Daoy (cell line): ENCODE measurements around the gene NCR3LG1. TPM values are rescaled to one million over a fixed set of nuclear protein-coding genes. Genes with fewer than 3 reads are reported as not detected.

Experiments
- DNase-seq: peaks from one replicate; pipeline ENCODE4 v3.0.0-alpha.2; 2015; ENCODE audit warnings: low read depth
- total RNA-seq: library from RNA; depleted of rRNA; stranded (reverse); fragments of >200 nt; shearing (Covaris generic); gene quantifications from 2 replicates; pipeline ENCODE4 v1.2.3, GENCODE V29; 2014

NCR3LG1 gene
- total RNA-seq, 1 experiment from 2014 or later, result 0.69 TPM

GRCh38 chr11:17394743-17395390 lies 43.3 kb downstream of the NCR3LG1 start:
- DNase-seq, result no peak

DNA sequence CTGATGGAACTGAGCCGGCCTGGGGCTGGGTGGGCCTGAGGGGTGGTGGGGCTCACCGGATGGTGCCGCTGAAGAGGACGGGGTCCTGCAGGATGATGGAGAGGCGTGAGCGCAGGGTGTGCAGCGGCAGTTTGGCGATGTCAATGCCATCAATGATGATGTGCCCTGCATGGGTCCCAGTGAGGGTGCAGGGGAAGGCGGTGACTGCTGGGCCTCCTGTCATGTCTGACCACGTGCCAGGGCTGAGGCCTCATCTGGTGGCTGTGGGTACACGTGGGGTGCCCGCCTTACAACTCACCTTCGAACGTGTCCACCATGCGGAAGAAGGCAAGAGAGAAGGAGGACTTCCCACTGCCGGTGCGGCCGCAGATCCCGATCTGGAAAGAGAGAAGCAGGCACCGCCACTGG lies 44.0 kb downstream of the NCR3LG1 start:
- no peak for DNase-seq

DNA sequence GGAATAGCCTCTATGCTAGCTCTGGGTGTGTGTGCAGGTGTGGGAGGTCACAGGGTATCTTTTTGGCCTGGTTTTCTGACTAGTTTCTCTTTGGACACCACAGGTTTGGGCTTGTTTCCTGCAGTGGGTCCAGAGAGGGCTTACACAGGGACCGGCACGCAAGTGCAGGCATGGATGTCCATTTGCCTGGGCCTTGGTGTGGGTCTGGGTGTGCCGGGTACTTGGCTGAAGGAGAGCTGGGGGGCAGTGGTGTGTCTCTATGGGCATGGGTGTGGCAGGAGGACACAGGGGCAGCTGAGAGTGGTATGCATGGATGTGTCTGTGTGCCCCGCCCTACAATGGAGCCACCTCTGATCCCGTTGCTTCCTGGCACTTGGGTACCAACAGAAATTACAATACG lies 44.4 kb downstream of the NCR3LG1 start:
- no peak for DNase-seq

DNA sequence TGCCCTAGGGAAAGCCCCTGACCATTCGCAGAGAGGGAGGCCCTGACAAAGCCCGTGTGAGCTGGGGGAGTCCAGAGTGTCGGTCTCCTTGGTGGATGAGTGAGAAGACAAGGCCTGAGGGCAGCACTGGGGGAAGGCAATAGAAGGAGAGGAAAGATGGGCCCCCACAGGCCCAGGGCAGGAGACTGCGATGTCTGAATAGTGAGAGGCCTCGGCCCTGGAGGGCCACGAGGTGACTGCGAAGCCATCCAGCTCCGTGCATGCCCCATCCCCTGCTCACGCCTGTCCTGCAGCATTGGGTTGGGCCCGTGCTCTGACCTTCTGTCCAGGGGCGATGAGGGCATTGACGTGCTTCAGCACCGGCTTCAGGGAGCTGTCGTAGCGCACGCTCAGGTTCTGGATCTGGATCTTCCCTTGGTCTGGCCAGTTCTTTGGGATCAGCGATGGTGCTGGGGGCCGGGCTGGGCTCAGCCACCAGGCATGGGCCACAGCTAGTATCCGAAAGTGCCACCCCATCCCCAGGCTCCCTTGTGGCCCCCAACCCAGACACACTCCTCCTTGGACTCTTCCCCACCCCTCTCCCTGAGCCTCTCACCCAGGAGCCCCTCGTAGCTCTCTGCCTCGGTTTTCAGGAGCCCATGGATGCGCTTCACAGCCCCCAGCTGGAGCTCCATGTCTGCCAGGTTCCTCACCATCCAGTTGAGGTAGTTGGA lies 45.2 kb downstream of the NCR3LG1 start:
- no peak for DNase-seq

- no peak for DNase-seq
Measured at GRCh38 chr11:17397311-17398002, 45.9 kb downstream of the NCR3LG1 start.

DNA sequence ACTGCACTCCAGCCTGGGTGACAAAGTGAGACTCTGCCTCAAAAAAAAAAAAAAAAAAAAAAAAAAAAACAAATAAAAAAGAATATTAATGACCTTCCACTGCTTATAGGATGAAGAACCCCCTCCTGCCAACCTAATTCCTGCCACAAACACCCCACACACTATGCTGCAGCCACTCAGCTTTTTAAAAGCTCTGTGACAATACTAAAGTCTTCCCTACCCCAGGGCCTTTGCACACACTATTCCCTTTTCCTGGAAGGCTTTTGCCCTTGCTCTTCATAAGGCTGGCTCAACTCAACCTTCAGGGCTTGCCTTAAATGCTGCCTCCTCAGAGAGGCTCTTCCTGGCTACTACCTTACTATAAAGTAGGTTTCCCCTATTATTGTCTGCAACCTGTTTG lies 47.6 kb downstream of the NCR3LG1 start:
- no peak for DNase-seq

GRCh38 chr11:17400048-17400775 lies 48.6 kb downstream of the NCR3LG1 start:
- no peak for DNase-seq

DNA sequence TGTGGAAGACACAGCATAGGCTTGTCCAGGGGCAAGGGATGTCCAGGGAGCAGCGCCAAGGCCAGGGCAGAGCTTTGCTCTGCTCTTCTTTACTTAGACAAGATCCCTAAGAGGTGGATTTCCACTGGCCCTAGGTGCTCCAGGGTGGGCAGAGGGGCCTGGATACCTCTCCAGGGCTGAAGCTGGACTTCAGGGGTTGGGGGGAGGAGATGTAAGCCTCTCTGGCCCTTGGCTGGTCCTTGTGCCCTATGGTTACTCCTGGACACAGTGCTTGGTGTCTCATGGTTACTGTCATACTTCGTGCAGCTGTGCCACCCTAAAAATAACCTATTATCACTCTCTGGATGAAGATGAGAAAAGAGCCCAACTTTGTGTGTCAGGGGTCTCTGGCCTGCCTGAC lies 49.7 kb downstream of the NCR3LG1 start:
- no peak for DNase-seq

DNA sequence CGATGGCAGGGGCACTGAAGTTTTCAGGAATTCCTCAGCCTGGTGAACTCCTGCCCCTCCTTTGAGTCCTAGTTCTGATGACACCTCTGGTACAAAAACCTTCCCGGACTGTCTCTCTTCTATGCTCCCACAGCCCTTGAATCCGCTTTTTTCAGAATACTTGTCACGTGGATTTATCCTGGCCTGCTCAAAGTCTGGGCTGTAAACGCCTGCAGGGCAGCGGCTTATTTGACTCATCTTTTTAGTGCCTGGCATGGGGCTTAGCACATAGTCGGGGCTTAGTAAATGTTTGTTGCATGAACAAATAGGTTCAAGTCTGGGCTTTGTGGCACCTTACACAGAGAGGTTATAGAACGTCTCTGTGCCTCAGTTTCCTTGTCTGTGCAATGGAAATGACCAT lies 50.2 kb downstream of the NCR3LG1 start:
- DNase-seq, result no peak

GRCh38 chr11:17402486-17402885 lies 50.9 kb downstream of the NCR3LG1 start:
- DNase-seq, result no peak

- peak; percentile 86 for DNase-seq
Measured at GRCh38 chr11:17403980-17404759, 52.6 kb downstream of the NCR3LG1 start.

DNA sequence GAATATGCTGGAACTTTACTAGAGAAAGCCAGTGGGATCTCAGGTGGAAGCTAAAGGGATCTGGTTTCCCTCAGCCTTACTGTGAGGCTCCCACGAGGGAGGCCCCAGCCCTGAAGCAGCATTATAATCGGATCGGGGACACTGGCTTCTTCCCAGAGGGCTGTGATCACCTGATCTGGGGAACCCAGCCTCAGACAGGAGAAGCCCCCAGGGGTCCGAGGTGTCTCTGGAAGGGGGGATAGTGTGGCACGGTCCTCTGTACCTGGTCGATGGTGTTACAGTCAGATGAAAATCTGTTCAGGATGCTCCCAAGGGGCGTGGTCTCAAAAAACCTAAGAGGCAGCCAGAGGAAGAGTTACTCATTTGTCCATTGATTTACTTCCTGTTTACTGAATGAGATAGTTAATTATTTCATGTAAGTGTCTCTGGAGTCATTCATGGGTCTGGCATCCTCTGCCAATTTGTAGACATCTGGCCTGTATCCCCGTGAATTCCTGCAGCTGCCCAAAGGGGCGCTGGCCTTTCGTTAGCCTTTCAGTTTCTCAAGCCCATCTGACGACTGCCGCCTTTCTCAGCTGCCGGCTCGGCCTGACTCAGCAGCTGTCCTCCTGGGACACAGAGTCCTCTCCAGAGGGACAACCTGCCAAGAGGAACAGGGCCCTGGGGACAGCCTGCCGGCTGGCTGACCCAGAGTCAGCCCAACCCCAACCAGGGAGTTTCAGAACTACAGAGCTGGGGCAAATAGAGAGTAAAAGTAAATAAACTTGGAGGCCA lies 53.8 kb downstream of the NCR3LG1 start:
- DNase-seq, result peak; percentile 58

DNA sequence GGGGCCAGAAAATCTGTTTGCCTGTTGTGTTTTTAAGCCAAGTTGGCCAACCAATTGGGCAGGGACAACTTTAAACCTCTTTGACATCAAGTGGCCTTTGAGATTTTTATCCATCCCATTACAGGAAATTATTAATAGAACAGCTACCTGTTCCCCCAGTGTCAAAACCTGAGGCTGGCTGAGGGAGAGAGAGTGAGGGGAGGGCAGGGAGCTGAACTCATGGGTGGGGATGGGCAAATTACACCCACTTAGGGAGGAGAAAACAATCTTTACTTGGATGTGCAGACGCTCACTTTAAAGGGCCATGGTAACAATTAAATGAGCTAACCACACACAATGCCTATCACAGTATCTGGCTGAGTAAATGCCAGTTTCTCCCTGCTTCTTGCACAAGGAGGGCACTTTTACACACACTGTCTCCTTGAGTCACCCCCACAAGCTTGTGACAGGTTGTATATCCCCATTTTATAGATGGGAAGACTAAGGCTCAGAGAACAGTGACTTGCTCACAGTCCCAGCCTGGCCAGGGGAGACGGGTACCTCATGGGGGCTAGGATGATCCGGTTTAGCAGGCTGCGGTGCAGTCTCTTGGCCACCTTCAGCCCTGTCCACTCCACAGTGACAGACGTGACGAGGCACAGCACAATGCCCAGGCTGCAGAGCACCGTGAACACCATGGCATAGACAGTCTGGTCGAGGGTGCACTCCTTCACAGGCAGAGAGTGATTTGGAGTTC lies 54.6 kb downstream of the NCR3LG1 start:
- no peak for DNase-seq

- no peak for DNase-seq
Measured at GRCh38 chr11:17406818-17407149, 55.2 kb downstream of the NCR3LG1 start.

GRCh38 chr11:17407575-17407974 lies 56.0 kb downstream of the NCR3LG1 start:
- DNase-seq, result no peak

DNA sequence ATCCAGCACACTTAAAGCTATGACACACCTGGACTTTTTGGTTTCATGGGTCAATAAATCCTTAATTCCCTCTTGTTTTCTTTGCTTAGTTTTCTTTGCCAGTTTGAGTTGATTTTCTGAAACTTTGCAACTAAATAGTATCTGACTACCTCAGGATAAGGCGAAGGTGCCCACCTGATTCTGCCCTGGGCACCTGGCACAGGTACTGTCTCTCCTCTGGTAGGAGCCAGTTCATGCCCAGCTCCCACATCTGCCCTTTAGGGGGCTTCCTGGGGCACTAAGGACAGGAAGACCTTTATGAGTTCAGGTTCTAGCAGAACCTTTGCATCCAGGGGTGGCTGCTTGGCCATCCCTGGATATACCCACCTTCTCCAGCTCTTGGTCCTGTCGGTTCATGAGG lies 56.4 kb downstream of the NCR3LG1 start:
- no peak for DNase-seq

DNA sequence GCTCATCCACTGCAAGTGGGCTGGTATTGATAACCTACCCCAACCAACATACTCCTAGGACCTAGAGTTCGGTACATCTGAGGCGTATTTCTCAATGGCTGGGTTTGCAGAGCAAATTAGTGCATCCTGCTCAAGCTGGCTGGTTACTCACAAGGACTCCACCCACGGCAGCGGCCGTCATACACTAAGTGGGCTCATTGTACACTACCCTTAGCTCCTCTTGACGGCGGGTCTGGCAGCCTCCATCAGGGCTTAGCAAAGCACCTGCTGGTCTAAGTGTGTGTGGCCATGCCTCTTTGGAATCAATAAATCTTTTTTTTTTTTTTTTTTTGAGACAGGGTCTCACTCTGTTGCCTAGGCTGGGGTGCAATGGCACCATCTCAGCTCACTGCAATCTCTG lies 57.0 kb downstream of the NCR3LG1 start:
- no peak for DNase-seq

- DNase-seq, result no peak
Measured at GRCh38 chr11:17410606-17411379, 59.2 kb downstream of the NCR3LG1 start.

GRCh38 chr11:17411418-17411817 lies 59.8 kb downstream of the NCR3LG1 start:
- no peak for DNase-seq
